Loucy (cell line): ENCODE measurements around the gene CAMK1D.

Experiments used
- CTCF ChIP-seq: fragments of 200-600 bp; sonication (generic); conservative IDR thresholded peaks from 2 replicates; pipeline ENCODE4 v1.5.1; 2014; ENCODE audit warnings: mild to moderate bottlenecking, antibody characterized with exemption, low read length
- EZH2phosphoT487 ChIP-seq: fragments of 200-600 bp; IDR thresholded peaks from 2 replicates; pipeline ENCODE4 v1.6.1; 2018; ENCODE audit warnings: antibody characterized with exemption, mild to moderate bottlenecking, moderate library complexity, borderline replicate concordance

GRCh38 chr10:12542133-12542670, 192.9 kb downstream of the CAMK1D start:
- TF ChIP-seq CTCF = no peak
- TF ChIP-seq EZH2phosphoT487 = no peak
